GM12878 (cell line): ENCODE data around the gene SLC38A3. TPM values are rescaled to one million over a fixed set of nuclear protein-coding genes. Genes with fewer than 3 reads are reported as not detected.

Experiments used
- EED ChIP-seq: sonication (generic); IDR thresholded peaks from 2 replicates; pipeline ENCODE4 v1.6.1; 2016; ENCODE audit warnings: antibody characterized with exemption, low read depth
- HCFC1 ChIP-seq: fragments of 150-350 bp; IDR thresholded peaks from 2 replicates; pipeline ENCODE4 v1.6.1; 2014; ENCODE audit warnings: low read length
- NR2F1 ChIP-seq: fragments of 450-650 bp; conservative IDR thresholded peaks from 2 replicates; pipeline ENCODE4 v1.6.1; 2017; ENCODE audit warnings: mild to moderate bottlenecking
- NRF1 ChIP-seq: conservative IDR thresholded peaks from 2 replicates; pipeline ENCODE4 v1.6.1; 2011; ENCODE audit warnings: mild to moderate bottlenecking, low read depth, low read length, improper control_type of control experiment
- POLR2AphosphoS2 ChIP-seq: IDR thresholded peaks from 2 replicates; pipeline ENCODE4 v1.6.1; 2011; ENCODE audit warnings: low read depth, mild to moderate bottlenecking, low read length, improper control_type of control experiment, moderate library complexity
- SMC3 ChIP-seq: IDR thresholded peaks from 2 replicates; pipeline ENCODE4 v1.6.1; 2011; ENCODE audit warnings: low read length, improper control_type of control experiment, borderline replicate concordance
- TCF3 ChIP-seq: IDR thresholded peaks from 2 replicates; pipeline ENCODE4 v1.6.1; 2012; ENCODE audit warnings: low read depth, mild to moderate bottlenecking, low read length, borderline replicate concordance; ENCODE audit not compliant: insufficient read depth
- polyA plus RNA-seq, 11 experiments: library from polyadenylated mRNA; depleted of rRNA in 4 of 11; unstranded in 6 of 11; stranded (reverse) in 5 of 11; fragments of >200 nt; fragmentation: Nextera tagmentation in 4 of 11; fragmentation: Illumina TruSeq in 1 of 11; extraction: Ambion mirVana in 4 of 11; extraction: Trizol in 1 of 11; gene quantifications; 1 replicate in 1 of 11; 2 replicates in 10 of 11; pipeline versions ENCODE4 v1.2.1 to v1.2.3, GENCODE V29; 2011 to 2016; ENCODE audit warnings: inconsistent platforms in 2 of 11, missing spikeins in 2 of 11, low read depth in 1 of 11
- total RNA-seq, 4 experiments: library from RNA; depleted of rRNA in 3 of 4; stranded (reverse); fragments of >200 nt in 3 of 4; fragmentation: Illumina TruSeq in 1 of 4; extraction: Trizol in 1 of 4; gene quantifications; 2 replicates each; pipeline versions ENCODE4 v1.2.1 to v1.2.3, GENCODE V29; 2013 to 2021
- TF ChIP-seq, protein P1 (sequence below): fragments of 450-650 bp; IDR thresholded peaks from 2 replicates; pipeline ENCODE4 v1.6.1; 2017; ENCODE audit warnings: mild to moderate bottlenecking, moderate library complexity
- TF ChIP-seq, protein P2 (sequence below): IDR thresholded peaks from 2 replicates; pipeline ENCODE4 v1.6.1; 2011; ENCODE audit warnings: borderline replicate concordance, low read depth, mild to moderate bottlenecking, moderate library complexity, mixed read lengths, low read length; ENCODE audit not compliant: insufficient read depth; ENCODE audit errors: extremely low read length
- TF ChIP-seq, protein P3 (sequence below): fragments of 450-650 bp; IDR thresholded peaks from 2 replicates; pipeline ENCODE4 v1.6.1; 2017; ENCODE audit warnings: mild to moderate bottlenecking, low read depth, inconsistent platforms; ENCODE audit not compliant: poor library complexity, severe bottlenecking
- TF ChIP-seq, protein P4 (sequence below): IDR thresholded peaks from 2 replicates; pipeline ENCODE4 v1.6.1; 2012; ENCODE audit warnings: low read length, inconsistent platforms
- TF ChIP-seq, protein P5 (sequence below): fragments of 450-650 bp; IDR thresholded peaks from 2 replicates; pipeline ENCODE4 v1.6.1; 2016; ENCODE audit warnings: mild to moderate bottlenecking

The SLC38A3 gene
- total and polyA plus RNA-seq, 10 of the 15 experiments (the other 5 are each of a cell fraction or from before 2014, with no cell fraction given) = 0.14 TPM; not detected in 9

DNA sequence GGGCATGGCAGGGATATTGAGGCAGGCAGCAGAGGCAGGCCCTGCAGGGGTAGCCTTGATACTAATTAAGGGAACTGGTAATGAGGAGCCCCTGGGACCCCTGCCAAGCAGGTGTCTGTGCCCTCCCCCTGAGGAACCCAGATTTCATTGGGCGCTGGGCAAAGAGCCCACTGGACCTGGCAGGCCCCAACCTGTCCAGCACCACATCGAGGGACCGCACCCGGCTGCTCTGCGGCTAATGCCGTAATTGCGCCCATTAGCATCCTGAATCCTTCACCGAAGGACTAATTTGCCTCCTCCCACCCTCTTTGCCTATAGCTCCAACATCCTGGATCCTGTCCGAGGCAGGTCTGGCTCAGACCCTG lies 50.2 kb downstream of the SLC38A3 start (continued):
- TF ChIP-seq, protein P1, sequence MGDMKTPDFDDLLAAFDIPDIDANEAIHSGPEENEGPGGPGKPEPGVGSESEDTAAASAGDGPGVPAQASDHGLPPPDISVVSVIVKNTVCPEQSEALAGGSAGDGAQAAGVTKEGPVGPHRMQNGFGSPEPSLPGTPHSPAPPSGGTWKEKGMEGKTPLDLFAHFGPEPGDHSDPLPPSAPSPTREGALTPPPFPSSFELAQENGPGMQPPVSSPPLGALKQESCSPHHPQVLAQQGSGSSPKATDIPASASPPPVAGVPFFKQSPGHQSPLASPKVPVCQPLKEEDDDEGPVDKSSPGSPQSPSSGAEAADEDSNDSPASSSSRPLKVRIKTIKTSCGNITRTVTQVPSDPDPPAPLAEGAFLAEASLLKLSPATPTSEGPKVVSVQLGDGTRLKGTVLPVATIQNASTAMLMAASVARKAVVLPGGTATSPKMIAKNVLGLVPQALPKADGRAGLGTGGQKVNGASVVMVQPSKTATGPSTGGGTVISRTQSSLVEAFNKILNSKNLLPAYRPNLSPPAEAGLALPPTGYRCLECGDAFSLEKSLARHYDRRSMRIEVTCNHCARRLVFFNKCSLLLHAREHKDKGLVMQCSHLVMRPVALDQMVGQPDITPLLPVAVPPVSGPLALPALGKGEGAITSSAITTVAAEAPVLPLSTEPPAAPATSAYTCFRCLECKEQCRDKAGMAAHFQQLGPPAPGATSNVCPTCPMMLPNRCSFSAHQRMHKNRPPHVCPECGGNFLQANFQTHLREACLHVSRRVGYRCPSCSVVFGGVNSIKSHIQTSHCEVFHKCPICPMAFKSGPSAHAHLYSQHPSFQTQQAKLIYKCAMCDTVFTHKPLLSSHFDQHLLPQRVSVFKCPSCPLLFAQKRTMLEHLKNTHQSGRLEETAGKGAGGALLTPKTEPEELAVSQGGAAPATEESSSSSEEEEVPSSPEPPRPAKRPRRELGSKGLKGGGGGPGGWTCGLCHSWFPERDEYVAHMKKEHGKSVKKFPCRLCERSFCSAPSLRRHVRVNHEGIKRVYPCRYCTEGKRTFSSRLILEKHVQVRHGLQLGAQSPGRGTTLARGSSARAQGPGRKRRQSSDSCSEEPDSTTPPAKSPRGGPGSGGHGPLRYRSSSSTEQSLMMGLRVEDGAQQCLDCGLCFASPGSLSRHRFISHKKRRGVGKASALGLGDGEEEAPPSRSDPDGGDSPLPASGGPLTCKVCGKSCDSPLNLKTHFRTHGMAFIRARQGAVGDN = no peak
- TF ChIP-seq SMC3 (no peak), EED (no peak), HCFC1 (no peak), NRF1 (no peak), POLR2AphosphoS2 (no peak), NR2F1 (no peak), TCF3 (no peak)
- TF ChIP-seq, protein P2, sequence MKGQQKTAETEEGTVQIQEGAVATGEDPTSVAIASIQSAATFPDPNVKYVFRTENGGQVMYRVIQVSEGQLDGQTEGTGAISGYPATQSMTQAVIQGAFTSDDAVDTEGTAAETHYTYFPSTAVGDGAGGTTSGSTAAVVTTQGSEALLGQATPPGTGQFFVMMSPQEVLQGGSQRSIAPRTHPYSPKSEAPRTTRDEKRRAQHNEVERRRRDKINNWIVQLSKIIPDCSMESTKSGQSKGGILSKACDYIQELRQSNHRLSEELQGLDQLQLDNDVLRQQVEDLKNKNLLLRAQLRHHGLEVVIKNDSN = no peak
- TF ChIP-seq, protein P3, sequence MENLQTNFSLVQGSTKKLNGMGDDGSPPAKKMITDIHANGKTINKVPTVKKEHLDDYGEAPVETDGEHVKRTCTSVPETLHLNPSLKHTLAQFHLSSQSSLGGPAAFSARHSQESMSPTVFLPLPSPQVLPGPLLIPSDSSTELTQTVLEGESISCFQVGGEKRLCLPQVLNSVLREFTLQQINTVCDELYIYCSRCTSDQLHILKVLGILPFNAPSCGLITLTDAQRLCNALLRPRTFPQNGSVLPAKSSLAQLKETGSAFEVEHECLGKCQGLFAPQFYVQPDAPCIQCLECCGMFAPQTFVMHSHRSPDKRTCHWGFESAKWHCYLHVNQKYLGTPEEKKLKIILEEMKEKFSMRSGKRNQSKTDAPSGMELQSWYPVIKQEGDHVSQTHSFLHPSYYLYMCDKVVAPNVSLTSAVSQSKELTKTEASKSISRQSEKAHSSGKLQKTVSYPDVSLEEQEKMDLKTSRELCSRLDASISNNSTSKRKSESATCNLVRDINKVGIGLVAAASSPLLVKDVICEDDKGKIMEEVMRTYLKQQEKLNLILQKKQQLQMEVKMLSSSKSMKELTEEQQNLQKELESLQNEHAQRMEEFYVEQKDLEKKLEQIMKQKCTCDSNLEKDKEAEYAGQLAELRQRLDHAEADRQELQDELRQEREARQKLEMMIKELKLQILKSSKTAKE = no peak
- TF ChIP-seq, protein P4, sequence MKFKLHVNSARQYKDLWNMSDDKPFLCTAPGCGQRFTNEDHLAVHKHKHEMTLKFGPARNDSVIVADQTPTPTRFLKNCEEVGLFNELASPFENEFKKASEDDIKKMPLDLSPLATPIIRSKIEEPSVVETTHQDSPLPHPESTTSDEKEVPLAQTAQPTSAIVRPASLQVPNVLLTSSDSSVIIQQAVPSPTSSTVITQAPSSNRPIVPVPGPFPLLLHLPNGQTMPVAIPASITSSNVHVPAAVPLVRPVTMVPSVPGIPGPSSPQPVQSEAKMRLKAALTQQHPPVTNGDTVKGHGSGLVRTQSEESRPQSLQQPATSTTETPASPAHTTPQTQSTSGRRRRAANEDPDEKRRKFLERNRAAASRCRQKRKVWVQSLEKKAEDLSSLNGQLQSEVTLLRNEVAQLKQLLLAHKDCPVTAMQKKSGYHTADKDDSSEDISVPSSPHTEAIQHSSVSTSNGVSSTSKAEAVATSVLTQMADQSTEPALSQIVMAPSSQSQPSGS = no peak
- TF ChIP-seq, protein P5, sequence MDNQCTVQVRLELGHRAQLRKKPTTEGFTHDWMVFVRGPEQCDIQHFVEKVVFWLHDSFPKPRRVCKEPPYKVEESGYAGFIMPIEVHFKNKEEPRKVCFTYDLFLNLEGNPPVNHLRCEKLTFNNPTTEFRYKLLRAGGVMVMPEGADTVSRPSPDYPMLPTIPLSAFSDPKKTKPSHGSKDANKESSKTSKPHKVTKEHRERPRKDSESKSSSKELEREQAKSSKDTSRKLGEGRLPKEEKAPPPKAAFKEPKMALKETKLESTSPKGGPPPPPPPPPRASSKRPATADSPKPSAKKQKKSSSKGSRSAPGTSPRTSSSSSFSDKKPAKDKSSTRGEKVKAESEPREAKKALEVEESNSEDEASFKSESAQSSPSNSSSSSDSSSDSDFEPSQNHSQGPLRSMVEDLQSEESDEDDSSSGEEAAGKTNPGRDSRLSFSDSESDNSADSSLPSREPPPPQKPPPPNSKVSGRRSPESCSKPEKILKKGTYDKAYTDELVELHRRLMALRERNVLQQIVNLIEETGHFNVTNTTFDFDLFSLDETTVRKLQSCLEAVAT = no peak
